Measurements from ENCODE around the gene NCK2.
A peak's percentile ranks its signal among the peaks of the same experiment; 100 is the strongest.
"Not testable (repeated sequence)": the region's sequence is repeated elsewhere in the genome, so short reads cannot be mapped to it uniquely, and the experiment has no call there.

The NCK2 gene

GRCh38 chr2:105737980-105738657, 6.6 kb upstream of the NCK2 start:
- no peak for DNase-seq

- no peak for DNase-seq
These were observed 6.0 kb upstream of the NCK2 start for GRCh38 chr2:105738658-105739241.

GRCh38 chr2:105739426-105739825, 5.3 kb upstream of the NCK2 start:
- no peak for DNase-seq

GRCh38 chr2:105739944-105740530, 4.7 kb upstream of the NCK2 start:
- no peak for DNase-seq

- DNase-seq: no peak
These were observed 3.5 kb upstream of the NCK2 start for GRCh38 chr2:105741174-105741573.

- no peak for DNase-seq
These were observed 3.1 kb upstream of the NCK2 start for GRCh38 chr2:105741617-105742016.

- DNase-seq: no peak
These were observed 412 bp upstream of the NCK2 start for GRCh38 chr2:105744091-105744908.

GRCh38 chr2:105746177-105747080, 1.7 kb downstream of the NCK2 start:
- peak; percentile 95 for DNase-seq

- no peak for DNase-seq
These were observed 2.7 kb downstream of the NCK2 start for GRCh38 chr2:105747254-105747894.

GRCh38 chr2:105747991-105748390, 3.3 kb downstream of the NCK2 start:
- no peak for DNase-seq

- DNase-seq: no peak
These were observed 3.9 kb downstream of the NCK2 start for GRCh38 chr2:105748566-105748965.

- DNase-seq: no peak
These were observed 5.1 kb downstream of the NCK2 start for GRCh38 chr2:105749583-105750400.

GRCh38 chr2:105750735-105751134, 6.0 kb downstream of the NCK2 start:
- no peak for DNase-seq

- DNase-seq: no peak
These were observed 6.6 kb downstream of the NCK2 start for GRCh38 chr2:105751272-105751671.

- DNase-seq: no peak
These were observed 8.1 kb downstream of the NCK2 start for GRCh38 chr2:105752691-105753358.

GRCh38 chr2:105753380-105753779, 8.7 kb downstream of the NCK2 start:
- no peak for DNase-seq

- DNase-seq: no peak
These were observed 9.3 kb downstream of the NCK2 start for GRCh38 chr2:105754011-105754410.

- DNase-seq: no peak
These were observed 10.3 kb downstream of the NCK2 start for GRCh38 chr2:105754994-105755393.

GRCh38 chr2:105755895-105756294, 11.2 kb downstream of the NCK2 start:
- DNase-seq: no peak

GRCh38 chr2:105756435-105756834, 11.7 kb downstream of the NCK2 start:
- DNase-seq: no peak

GRCh38 chr2:105756865-105757264, 12.2 kb downstream of the NCK2 start:
- not testable (repeated sequence) for DNase-seq
